H1 (cell line): ENCODE measurements around the gene NCAPD2. TPM values are rescaled to one million over a fixed set of nuclear protein-coding genes. Genes with fewer than 3 reads are reported as not detected.

ENCODE experiments used
- CHD7 ChIP-seq: fragments of 300-600 bp; sonication (generic); IDR thresholded peaks from 2 replicates; pipeline ENCODE4 v1.7.1; 2012; ENCODE audit warnings: low read length, moderate library complexity, mild to moderate bottlenecking, inconsistent platforms; ENCODE audit not compliant: insufficient replicate concordance
- CREB1 ChIP-seq: IDR thresholded peaks from 2 replicates; pipeline ENCODE4 v1.6.1; 2012; ENCODE audit warnings: inconsistent platforms
- E2F6 ChIP-seq: IDR thresholded peaks from 2 replicates; pipeline ENCODE4 v1.6.1; 2012; ENCODE audit warnings: inconsistent platforms
- EGR1 ChIP-seq: IDR thresholded peaks from 2 replicates; pipeline ENCODE4 v1.6.1; 2011; ENCODE audit warnings: low read depth, low read length, borderline replicate concordance
- GTF2F1 ChIP-seq: IDR thresholded peaks from 2 replicates; pipeline ENCODE4 v1.6.1; 2012; ENCODE audit warnings: low read depth, low read length, improper control_type of control experiment, borderline replicate concordance
- MAFK ChIP-seq: IDR thresholded peaks from 2 replicates; pipeline ENCODE4 v1.6.1; 2012; ENCODE audit warnings: low read depth, mild to moderate bottlenecking, improper control_type of control experiment, low read length
- POLR2AphosphoS5 ChIP-seq: IDR thresholded peaks from 2 replicates; pipeline ENCODE4 v1.6.1; 2011; ENCODE audit warnings: low read depth, low read length
- SP1 ChIP-seq: IDR thresholded peaks from 2 replicates; pipeline ENCODE4 v1.6.1; 2011; ENCODE audit warnings: low read depth, low read length
- TAF7 ChIP-seq: optimal IDR thresholded peaks from 2 replicates; pipeline ENCODE3; 2011; ENCODE audit warnings: low read depth, mild to moderate bottlenecking, inconsistent platforms, low read length, moderate library complexity, borderline replicate concordance
- TBP ChIP-seq: IDR thresholded peaks from 2 replicates; pipeline ENCODE4 v1.6.1; 2011; ENCODE audit warnings: low read depth, low read length, improper control_type of control experiment
- polyA plus RNA-seq, 7 experiments: library from polyadenylated mRNA; depleted of rRNA in 3 of 7; stranded (reverse) in 5 of 7; unstranded in 2 of 7; fragments of >200 nt in 5 of 7; fragments of 200-250 nt in 2 of 7; gene quantifications; 1 replicate in 5 of 7; 2 replicates in 1 of 7; 4 replicates in 1 of 7; pipeline versions ENCODE4 v1.2.1 to v1.2.3, GENCODE V29; 2011 to 2013; ENCODE audit warnings: missing spikeins in 2 of 7, mixed read lengths in 2 of 7
- total RNA-seq: library from RNA; stranded (reverse); fragmentation: NEBNext Ultra II Directional; extraction: Animal tissue kit (Norgen Biotek cat#: 25700); gene quantifications from 2 replicates; pipeline ENCODE4 v1.2.1, GENCODE V29; 2021

NCAPD2 gene
- total and polyA plus RNA-seq, 2 of the 8 experiments (the other 6 are each of a cell fraction or from before 2014, with no cell fraction given) = 55.8 to 132 TPM

GRCh38 chr12:6533923-6534694, 40.2 kb downstream of the NCAPD2 start, which contains the start of gene GAPDH (continued):
- TF ChIP-seq CHD7 = peak; percentile 99
- TF ChIP-seq EGR1 = peak; percentile 69
- TF ChIP-seq CREB1 = peak; percentile 47; the same call in 1 of the 2 replicates
- peak; percentile 71; the same call in 1 of the 2 replicates for TF ChIP-seq SP1
- TF ChIP-seq TAF7 = peak; percentile 99
- TF ChIP-seq GTF2F1 = peak; percentile 97
- peak; percentile 67; the same call in 1 of the 2 replicates for TF ChIP-seq MAFK
- TF ChIP-seq TBP = peak; percentile 97
- TF ChIP-seq E2F6 = peak; percentile 90
- peak; percentile 84 for TF ChIP-seq POLR2AphosphoS5
